NT2/D1 (cell line): ENCODE measurements around the gene NACC2.

Source experiments
- SUZ12 ChIP-seq: IDR thresholded peaks from 2 replicates; pipeline ENCODE4 v1.6.1; 2011; ENCODE audit not compliant: insufficient read length, insufficient read depth; ENCODE audit errors: extremely low read depth
- ZNF274 ChIP-seq: IDR thresholded peaks from 2 replicates; pipeline ENCODE4 v1.6.1; 2011; ENCODE audit warnings: mild to moderate bottlenecking, low read depth, low read length

- TF ChIP-seq ZNF274 (no peak), SUZ12 (no peak)
These were observed 12.4 kb downstream of the NACC2 start for GRCh38 chr9:136082496-136083361.
